Heart left ventricle (tissue), 16 donors: ENCODE results near the gene GAN. TPM values are rescaled to one million over a fixed set of nuclear protein-coding genes. Genes with fewer than 3 reads are reported as not detected.

ENCODE experiments used
- ATAC-seq, 4 donors: fragments of 200-7000 bp; cut with Tn5 transposase; one replicate each; pipeline ENCODE4 v1.9.1; 2020 to 2022; ENCODE audit warnings: moderate library complexity in 4 of 4, mild to moderate bottlenecking in 3 of 4, moderate number of reproducible peaks in 1 of 4
- DNase-seq, 5 donors: peaks; one replicate each; pipeline ENCODE4 v3.0.0-alpha.2; 2020
- H3K27ac ChIP-seq, 12 donors: fragments of 200-600 bp; sonication (generic) in 4 of 12; one replicate each; pipeline versions ENCODE4 v1.5.0 to v1.8.0; 2016 to 2022; ENCODE audit warnings: mild to moderate bottlenecking in 2 of 12
- H3K27me3 ChIP-seq, 9 donors: fragments of 200-600 bp; sonication (generic) in 2 of 9; one replicate each; pipeline versions ENCODE4 v1.5.1 to v1.8.0; 2016 to 2022; ENCODE audit warnings: mild to moderate bottlenecking in 3 of 9
- H3K36me3 ChIP-seq, 9 donors: fragments of 200-600 bp; sonication (generic) in 2 of 9; one replicate each; pipeline versions ENCODE4 v1.5.0 to v1.8.0; 2018 to 2022; ENCODE audit warnings: mild to moderate bottlenecking in 2 of 9
- H3K4me1 ChIP-seq, 12 donors: fragments of 200-600 bp; sonication (generic) in 4 of 12; one replicate each; pipeline versions ENCODE4 v1.5.0 to v1.8.0; 2016 to 2022; ENCODE audit warnings: mild to moderate bottlenecking in 3 of 12
- H3K4me3 ChIP-seq, 12 donors: fragments of 200-600 bp; sonication (generic) in 4 of 12; one replicate each; pipeline versions ENCODE4 v1.5.0 to v1.8.0; 2017 to 2022; ENCODE audit warnings: mild to moderate bottlenecking in 9 of 12, moderate library complexity in 4 of 12
- H3K9me3 ChIP-seq, 12 donors: fragments of 200-600 bp; sonication (generic) in 4 of 12; one replicate each; pipeline versions ENCODE4 v1.5.0 to v1.8.0; 2016 to 2022; ENCODE audit warnings: mild to moderate bottlenecking in 1 of 12
- POLR2A ChIP-seq, 2 donors: fragments of 450-650 bp; IDR thresholded peaks; one replicate each; pipeline ENCODE4 v1.6.1; 2017; ENCODE audit warnings: antibody characterized with exemption in 2 of 2, mild to moderate bottlenecking in 2 of 2, moderate library complexity in 2 of 2
- WGBS, 4 donors: extraction: QIAGEN DNeasy Blood & Tissue Kit in 2 of 4; methylation state at CpG; one replicate each; pipeline versions ENCODE4 v1.1.5 to v1.1.7; 2013 to 2018; 5-methylcytosine and 5-hydroxymethylcytosine counted together
- intact Hi-C, 10 donors: fragments of 100-400 bp; cut with DNase I; formaldehyde crosslinking; loops; one replicate each; pipeline versions ENCODE4 v1.11.1 to v1.14.2; 2022
- polyA plus RNA-seq, 2 donors: library from polyadenylated mRNA; stranded (reverse); fragments of 200-250 nt; gene quantifications; one replicate each; pipeline ENCODE4 v1.2.3, GENCODE V29; 2013
- total RNA-seq, 9 donors: library from RNA; depleted of rRNA in 2 of 9; stranded (reverse); fragments of >200 nt in 2 of 9; fragmentation: NEBNext Ultra II Directional in 3 of 9; extraction: Animal tissue kit (Norgen Biotek cat#: 25700) in 3 of 9; gene quantifications; one replicate each; pipeline versions ENCODE4 v1.1.0 to v1.2.4, GENCODE V29; 2016 to 2023
- TF ChIP-seq, protein P1 (sequence below), 12 donors: fragments of 200-600 bp; sonication (generic) in 4 of 12; IDR thresholded peaks; one replicate each; pipeline versions ENCODE4 v1.5.0 to v1.8.0; 2018 to 2022; ENCODE audit warnings: antibody characterized with exemption in 12 of 12, mild to moderate bottlenecking in 5 of 12
- donor health status: ischemic (EF 13 %, LVEDD 7.1; RV severe dilation, severe dysfunction).
- donor health status: healthy with polysubstance abuse.
- donor health status: DM: no; HTN: yes; CAD: no.
- donor health status: DM: no; HTN: no; CAD: no.
- donor health status: ischemic (EF 25% LVEDD 6.9; RV normal size, moderate dysfunction).
- donor health status: ischemic (EF 25% LVEDD 5.7; RV mildly dilated, moderate dysfunction).
- donor health status: healthy.
- donor health status: DM: yes; HTN: yes; CAD: no.
- donor health status: ischemic (EF 35%, LVEDD 5.7; RV mildly dilated, moderate dysfunction).
- donor health status: nonischemic (EF 11% LVEDD 7.7; RV severe dilation, severe dysfunction).
- donor health status: DM: yes; HTN: yes; CAD: no.
- donor health status: PGD.
- donor health status: ischemic (EF 29% LVEDD 5.4; RV normal size, mild dysfunction).
- donor health status: nonischemic (EF 23%, LVEDD 6.1; RV moderate dilation, normal function).

The GAN gene
- total and polyA plus RNA-seq, 11 donors = 1.6 to 17.7 (median 11.5) TPM

GRCh38 chr16:81380932-81381331 is 66.2 kb downstream of the GAN start:
- H3K4me1 ChIP-seq = peaks cover 0 to 26% (median 14%) of the 10 kb centered on the region in 12 donors
- DNase-seq = no peak
- no peak overlapping the region for H3K27ac ChIP-seq
- no peak for ATAC-seq
- peaks cover 0 to 36% (median 22%) of the 10 kb centered on the region in 9 donors for H3K36me3 ChIP-seq
- TF ChIP-seq POLR2A (IDR thresholded peaks at IDR 0.05) = no peak
- TF ChIP-seq, protein P1, sequence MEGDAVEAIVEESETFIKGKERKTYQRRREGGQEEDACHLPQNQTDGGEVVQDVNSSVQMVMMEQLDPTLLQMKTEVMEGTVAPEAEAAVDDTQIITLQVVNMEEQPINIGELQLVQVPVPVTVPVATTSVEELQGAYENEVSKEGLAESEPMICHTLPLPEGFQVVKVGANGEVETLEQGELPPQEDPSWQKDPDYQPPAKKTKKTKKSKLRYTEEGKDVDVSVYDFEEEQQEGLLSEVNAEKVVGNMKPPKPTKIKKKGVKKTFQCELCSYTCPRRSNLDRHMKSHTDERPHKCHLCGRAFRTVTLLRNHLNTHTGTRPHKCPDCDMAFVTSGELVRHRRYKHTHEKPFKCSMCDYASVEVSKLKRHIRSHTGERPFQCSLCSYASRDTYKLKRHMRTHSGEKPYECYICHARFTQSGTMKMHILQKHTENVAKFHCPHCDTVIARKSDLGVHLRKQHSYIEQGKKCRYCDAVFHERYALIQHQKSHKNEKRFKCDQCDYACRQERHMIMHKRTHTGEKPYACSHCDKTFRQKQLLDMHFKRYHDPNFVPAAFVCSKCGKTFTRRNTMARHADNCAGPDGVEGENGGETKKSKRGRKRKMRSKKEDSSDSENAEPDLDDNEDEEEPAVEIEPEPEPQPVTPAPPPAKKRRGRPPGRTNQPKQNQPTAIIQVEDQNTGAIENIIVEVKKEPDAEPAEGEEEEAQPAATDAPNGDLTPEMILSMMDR (IDR thresholded peaks at IDR 0.05) = no peak
- intact Hi-C loops = no loop called here
- H3K9me3 ChIP-seq = no peaks in the 10 kb centered on the region
- WGBS, 4 donors = 92 to 95% (median 93%) methylated on average over 3 of the region's 3 CpGs
- H3K27me3 ChIP-seq = no peaks in the 10 kb centered on the region
- H3K4me3 ChIP-seq = no peak overlapping the region

DNA sequence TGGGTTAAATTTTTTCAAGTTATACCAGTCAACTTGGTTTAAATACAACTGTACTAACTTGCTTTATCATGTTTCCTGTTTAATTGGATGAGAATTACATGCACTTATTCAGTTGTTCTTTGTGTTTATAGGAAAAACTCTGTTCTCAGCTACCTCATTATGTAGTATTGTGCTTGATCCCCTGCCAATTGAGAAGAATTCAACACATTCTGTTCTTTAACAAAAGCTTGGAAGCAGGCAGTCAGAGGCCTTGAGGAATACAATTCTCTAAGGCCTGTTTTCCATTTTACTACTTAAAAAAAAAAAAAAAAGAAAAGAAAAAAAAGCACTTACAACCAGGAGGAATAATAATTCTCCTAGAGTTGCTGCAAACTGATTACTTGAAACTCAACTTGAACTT is 69.2 kb downstream of the GAN start:
- no peak overlapping the region for H3K4me3 ChIP-seq
- intact Hi-C loops = no loop called here
- H3K4me1 ChIP-seq = peaks cover 0 to 27% (median 14%) of the 10 kb centered on the region in 12 donors
- no peak for DNase-seq
- no peaks in the 10 kb centered on the region for H3K27me3 ChIP-seq
- H3K36me3 ChIP-seq = peaks cover 0 to 12% (median 4%) of the 10 kb centered on the region in 9 donors
- peak overlapping the region in 9 of 12 donors; percentile 53 to 82 (median 76) for H3K27ac ChIP-seq
- H3K9me3 ChIP-seq = no peaks in the 10 kb centered on the region
- ATAC-seq = peak in 1 of 4 donors; percentile 67
- TF ChIP-seq, protein P1 (IDR thresholded peaks at IDR 0.05) = no peak
- TF ChIP-seq POLR2A (IDR thresholded peaks at IDR 0.05) = no peak

DNA sequence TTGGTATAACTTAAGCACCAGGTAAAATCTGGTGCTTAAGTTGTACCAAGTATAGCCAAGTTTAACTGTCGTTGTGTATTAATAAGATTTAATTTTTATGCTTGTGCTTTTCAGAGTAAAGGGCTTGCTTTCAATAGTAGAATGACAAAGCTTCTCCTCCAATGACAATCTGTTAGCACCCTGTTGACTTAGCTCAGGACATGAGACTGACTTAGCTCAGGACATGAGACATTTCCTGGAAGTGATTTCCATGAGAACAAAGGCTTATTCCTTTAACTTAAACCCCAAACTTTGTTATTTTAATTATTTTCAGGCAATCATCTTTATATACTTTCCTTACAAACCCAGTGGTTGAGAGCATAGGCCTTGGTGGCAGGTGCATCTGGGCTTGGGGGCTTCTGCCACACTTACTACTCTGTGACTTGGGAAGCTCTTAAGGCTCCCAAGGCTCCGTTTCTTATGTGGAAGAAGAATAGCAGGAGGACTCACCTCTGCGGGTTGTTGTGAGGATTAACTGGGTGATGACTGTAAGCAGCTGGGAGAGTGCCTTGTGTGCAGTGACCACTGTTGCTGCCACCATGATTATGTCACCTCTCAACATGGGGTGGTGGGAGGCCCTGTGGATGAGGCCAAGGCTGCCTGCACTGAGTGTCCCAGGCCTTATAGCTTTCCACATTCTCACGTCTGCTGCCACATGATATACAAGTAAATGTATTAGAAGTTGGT is 70.4 kb downstream of the GAN start:
- Histone ChIP-seq H3K27ac (peak overlapping the region; percentile 1 to 82 (median 72)), H3K4me1 (peaks cover 0 to 24% (median 14%) of the 10 kb centered on the region in 12 donors), H3K9me3 (no peaks in the 10 kb centered on the region), H3K4me3 (no peak overlapping the region), H3K36me3 (peaks cover 0 to 17% (median 8%) of the 10 kb centered on the region in 9 donors), H3K27me3 (no peaks in the 10 kb centered on the region)
- intact Hi-C loops = no loop called here
- 81 to 87% (median 83%) methylated on average over 4 of the region's 4 CpGs for WGBS, 4 donors
- TF ChIP-seq, protein P1 (IDR thresholded peaks at IDR 0.05) = no peak
- TF ChIP-seq POLR2A (IDR thresholded peaks at IDR 0.05) = no peak
- ATAC-seq (peak in 3 of 4 donors; percentile 27 to 86 (median 36)), DNase-seq (no peak)

- H3K27ac ChIP-seq = no peak overlapping the region
- H3K4me1 ChIP-seq = peaks cover 0 to 24% (median 14%) of the 10 kb centered on the region in 12 donors
- ATAC-seq = peak in 1 of 4 donors; percentile 13
- no peaks in the 10 kb centered on the region for H3K9me3 ChIP-seq
- no peak for DNase-seq
- peaks cover 0 to 29% (median 11%) of the 10 kb centered on the region in 9 donors for H3K36me3 ChIP-seq
- no peaks in the 10 kb centered on the region for H3K27me3 ChIP-seq
- TF ChIP-seq, protein P1 (IDR thresholded peaks at IDR 0.05) = no peak
- no peak for TF ChIP-seq POLR2A (IDR thresholded peaks at IDR 0.05)
- 93 to 97% (median 97%) methylated on average over 11 to 14 of the region's 14 CpGs for WGBS, 4 donors
- intact Hi-C loops = no loop called here
- H3K4me3 ChIP-seq = no peak overlapping the region
These were observed 73.6 kb downstream of the GAN start for GRCh38 chr16:81388357-81388756.
